B cell (primary cell): ENCODE data around the gene FOLR3. TPM values are rescaled to one million over a fixed set of nuclear protein-coding genes. Genes with fewer than 3 reads are reported as not detected.

ENCODE experiments used
- ATAC-seq: fragments of 200-7000 bp; cut with Tn5 transposase; one replicate; pipeline ENCODE4 v1.10.0; 2021; ENCODE audit warnings: low read depth, mild to moderate bottlenecking, moderate number of reproducible peaks, moderate library complexity
- CTCF ChIA-PET: fragments of 350-600 bp; sonication (Branson Sonifier 250); formaldehyde crosslinking; loops from one replicate; lab custom pipeline; 2021; ENCODE audit warnings: antibody characterized with exemption, inconsistent platforms; lab: Charles Lee
- POLR2A ChIA-PET: fragments of 350-600 bp; sonication (Branson Sonifier 250); formaldehyde crosslinking; loops from one replicate; lab custom pipeline; 2021; ENCODE audit warnings: antibody characterized with exemption; lab: Charles Lee
- DNase-seq: peaks from one replicate; pipeline ENCODE4 v3.0.0; 2013
- H2AFZ ChIP-seq: 2 replicates; pipeline ENCODE4 v1.6.1; 2012; ENCODE audit warnings: mild to moderate bottlenecking, low read depth, low read length; ENCODE audit not compliant: insufficient read depth, poor library complexity, severe bottlenecking
- H3K27ac ChIP-seq, 2 donors: 1 replicate in 1 of 2; 2 replicates in 1 of 2; pipeline ENCODE4 v1.5.1; 2012 to 2013; ENCODE audit warnings: low read length in 2 of 2, mild to moderate bottlenecking in 2 of 2, moderate library complexity in 1 of 2
- H3K27me3 ChIP-seq, 4 experiments: fragments of 200-600 bp in 1 of 4; sonication (generic) in 1 of 4; replicated peaks in 1 of 4; 1 replicate in 2 of 4; 2 replicates in 2 of 4; pipeline versions ENCODE4 v1.6.1 to v1.7.0; 2013 to 2016; ENCODE audit warnings: low read length in 3 of 4, mild to moderate bottlenecking in 2 of 4, mixed read lengths in 1 of 4, moderate library complexity in 1 of 4; ENCODE audit not compliant: insufficient read depth in 4 of 4, control insufficient read depth in 3 of 4; ENCODE audit errors: control extremely low read depth in 1 of 4
- H3K36me3 ChIP-seq, 2 experiments: replicated peaks in 1 of 2; 1 replicate in 1 of 2; 2 replicates in 1 of 2; pipeline versions ENCODE4 v1.6.1 to v1.7.1; 2013; ENCODE audit warnings: low read length in 1 of 2; ENCODE audit not compliant: insufficient read depth in 2 of 2, control insufficient read depth in 1 of 2; ENCODE audit errors: control extremely low read depth in 1 of 2, extremely low read depth in 1 of 2
- H3K4me1 ChIP-seq, 2 donors: fragments of 200-600 bp in 1 of 2; sonication (generic) in 1 of 2; 1 replicate in 1 of 2; 2 replicates in 1 of 2; pipeline versions ENCODE4 v1.5.1 to v1.6.1; 2013 to 2017; ENCODE audit warnings: low read length in 2 of 2; ENCODE audit not compliant: control insufficient read depth in 2 of 2, insufficient read depth in 2 of 2
- H3K4me2 ChIP-seq: replicated peaks from 2 replicates; pipeline ENCODE3; 2012; ENCODE audit warnings: mild to moderate bottlenecking, low read depth, low read length; ENCODE audit not compliant: poor library complexity, severe bottlenecking
- H3K4me3 ChIP-seq, 5 experiments: fragments of 200-600 bp in 1 of 5; sonication (generic) in 1 of 5; 1 replicate in 3 of 5; 2 replicates in 2 of 5; pipeline versions ENCODE4 v1.5.1 to v1.7.0; 2011 to 2016; ENCODE audit warnings: low read length in 4 of 5, mild to moderate bottlenecking in 4 of 5, low read depth in 2 of 5, control low read depth in 1 of 5, moderate library complexity in 1 of 5; ENCODE audit not compliant: insufficient read depth in 1 of 5; ENCODE audit errors: control extremely low read depth in 1 of 5, extremely low read depth in 1 of 5
- H3K79me2 ChIP-seq: fragments of 200-600 bp; sonication (generic); one replicate; pipeline ENCODE4 v1.6.0; 2016; ENCODE audit warnings: low read length; ENCODE audit not compliant: control insufficient read depth, insufficient read depth
- H3K9ac ChIP-seq: fragments of 200-600 bp; sonication (generic); 2 replicates; pipeline ENCODE4 v1.6.1; 2017; ENCODE audit warnings: mild to moderate bottlenecking, low read length, moderate library complexity
- H3K9me3 ChIP-seq, 3 donors: one replicate each; pipeline versions ENCODE4 v1.6.1 to v1.7.1; 2013; ENCODE audit warnings: low read length in 2 of 3; ENCODE audit not compliant: control insufficient read depth in 2 of 3, insufficient read depth in 1 of 3; ENCODE audit errors: control extremely low read depth in 1 of 3
- H4K20me1 ChIP-seq: 2 replicates; pipeline ENCODE4 v1.6.0; 2012; ENCODE audit warnings: mild to moderate bottlenecking, low read length; ENCODE audit not compliant: insufficient read depth, control insufficient read depth, poor library complexity, severe bottlenecking
- H3K27ac Mint-ChIP-seq: one replicate; pipeline ENCODE4 v1.8.0; 2021; ENCODE audit warnings: mixed read lengths
- H3K27me3 Mint-ChIP-seq: one replicate; pipeline ENCODE4 v1.8.0; 2021; ENCODE audit warnings: mixed read lengths
- H3K4me1 Mint-ChIP-seq: one replicate; pipeline ENCODE4 v1.8.0; 2021; ENCODE audit warnings: mixed read lengths
- H3K4me3 Mint-ChIP-seq: one replicate; pipeline ENCODE4 v1.8.0; 2021; ENCODE audit warnings: mixed read lengths
- H3K9me3 Mint-ChIP-seq: one replicate; pipeline ENCODE4 v1.8.0; 2022; ENCODE audit warnings: mixed read lengths; ENCODE audit not compliant: insufficient read depth
- EZH2 ChIP-seq: IDR thresholded peaks from 2 replicates; pipeline ENCODE4 v1.6.1; 2012; ENCODE audit warnings: borderline replicate concordance, low read depth, mild to moderate bottlenecking, moderate library complexity, low read length; ENCODE audit not compliant: insufficient read depth, poor library complexity, severe bottlenecking
- WGBS: methylation state at CpG from one replicate; pipeline ENCODE4 v1.1.5; 2013; ENCODE audit warnings: missing lambda C conversion rate; ENCODE audit not compliant: insufficient coverage; 5-methylcytosine and 5-hydroxymethylcytosine counted together
- intact Hi-C: fragments of 100-400 bp; cut with micrococcal nuclease; formaldehyde crosslinking; loops from one replicate; pipeline ENCODE4 v1.10.0; 2022
- polyA plus RNA-seq: library from polyadenylated mRNA; depleted of rRNA; stranded (reverse); fragments of >200 nt; gene quantifications from 2 replicates; pipeline ENCODE4 v1.2.3, GENCODE V29; 2012
- total RNA-seq, 2 donors: library from RNA; stranded (reverse); fragments of 120-200 nt in 1 of 2; gene quantifications; 1 replicate in 1 of 2; 2 replicates in 1 of 2; pipeline versions ENCODE4 v1.2.3 to v1.2.4, GENCODE V29; 2013 to 2022
- TF ChIP-seq, protein P1 (sequence below): fragments of 200-600 bp; IDR thresholded peaks from one replicate; pipeline ENCODE4 v1.8.0; 2022; ENCODE audit warnings: antibody characterized with exemption, mild to moderate bottlenecking

The FOLR3 gene
- total and polyA plus RNA-seq, 2 donors (not counting 1 experiment from before 2014, with no cell fraction given) = 0.10 TPM; not detected in 1

DNA sequence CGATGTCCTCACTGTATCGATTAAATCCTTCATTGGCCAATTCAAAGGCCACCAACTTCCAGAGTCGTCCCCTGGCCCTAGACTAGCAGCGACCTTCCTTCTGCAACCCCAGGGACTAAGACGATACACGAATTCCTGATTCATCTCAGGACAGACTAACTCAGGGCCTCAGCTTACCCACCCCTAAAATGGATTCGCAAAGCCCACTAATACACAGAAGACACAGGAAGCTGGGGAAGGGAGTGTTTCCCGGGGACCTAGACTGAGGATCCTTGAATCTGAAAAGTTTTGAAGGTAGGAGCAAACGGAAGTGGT lies 32.9 kb upstream of the FOLR3 start:
- H3K4me1 Mint-ChIP-seq = peaks cover 43% of the 10 kb centered on the region
- DNase-seq (no peak), ATAC-seq (no peak)
- no peaks in the 10 kb centered on the region for H3K27me3 ChIP-seq
- peak overlapping the region; percentile 85 for H3K9ac ChIP-seq
- CTCF ChIA-PET = interaction anchor here (1.0 to 4.7 kb wide), 5 partner anchors 12 to 328 kb away, joined by 3 to 37 read pairs (median 3); no protein-coding TSS in a partner anchor
- peaks cover 25% of the 10 kb centered on the region for H4K20me1 ChIP-seq
- no peaks in the 10 kb centered on the region for H3K27me3 Mint-ChIP-seq
- WGBS = 4% methylated on average over 8 of the region's 9 CpGs
- H2AFZ ChIP-seq = peak overlapping the region; percentile 86
- H3K27ac Mint-ChIP-seq = peak overlapping the region; percentile 99
- peaks cover 0 to 31% of the 10 kb centered on the region in 2 experiments for H3K36me3 ChIP-seq
- TF ChIP-seq EZH2 = no peak
- TF ChIP-seq, protein P1, sequence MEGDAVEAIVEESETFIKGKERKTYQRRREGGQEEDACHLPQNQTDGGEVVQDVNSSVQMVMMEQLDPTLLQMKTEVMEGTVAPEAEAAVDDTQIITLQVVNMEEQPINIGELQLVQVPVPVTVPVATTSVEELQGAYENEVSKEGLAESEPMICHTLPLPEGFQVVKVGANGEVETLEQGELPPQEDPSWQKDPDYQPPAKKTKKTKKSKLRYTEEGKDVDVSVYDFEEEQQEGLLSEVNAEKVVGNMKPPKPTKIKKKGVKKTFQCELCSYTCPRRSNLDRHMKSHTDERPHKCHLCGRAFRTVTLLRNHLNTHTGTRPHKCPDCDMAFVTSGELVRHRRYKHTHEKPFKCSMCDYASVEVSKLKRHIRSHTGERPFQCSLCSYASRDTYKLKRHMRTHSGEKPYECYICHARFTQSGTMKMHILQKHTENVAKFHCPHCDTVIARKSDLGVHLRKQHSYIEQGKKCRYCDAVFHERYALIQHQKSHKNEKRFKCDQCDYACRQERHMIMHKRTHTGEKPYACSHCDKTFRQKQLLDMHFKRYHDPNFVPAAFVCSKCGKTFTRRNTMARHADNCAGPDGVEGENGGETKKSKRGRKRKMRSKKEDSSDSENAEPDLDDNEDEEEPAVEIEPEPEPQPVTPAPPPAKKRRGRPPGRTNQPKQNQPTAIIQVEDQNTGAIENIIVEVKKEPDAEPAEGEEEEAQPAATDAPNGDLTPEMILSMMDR = no peak
- H3K4me3 Mint-ChIP-seq = peak overlapping the region; percentile 95
- H3K4me2 ChIP-seq = peak overlapping the region; percentile 94
- H3K4me1 ChIP-seq = peaks cover 29 to 37% of the 10 kb centered on the region in 2 donors
- peak overlapping the region; percentile 85 to 96 for H3K27ac ChIP-seq
- peaks cover 0 to 8% (median 0%) of the 10 kb centered on the region in 3 donors for H3K9me3 ChIP-seq
- H3K4me3 ChIP-seq = peak overlapping the region; percentile 76 to 98 (median 84)
- H3K9me3 Mint-ChIP-seq = no peaks in the 10 kb centered on the region
- POLR2A ChIA-PET = no interaction called here
- intact Hi-C loops = loop anchor here (2.0 to 5.0 kb wide), 2 partner anchors 40 to 316 kb away; no protein-coding TSS in a partner anchor
- peaks cover 73% of the 10 kb centered on the region for H3K79me2 ChIP-seq

GRCh38 chr11:72102946-72103753 lies 32.4 kb upstream of the FOLR3 start, which contains the start of gene LAMTOR1:
TSS of gene LAMTOR1 (minus strand) at chr11:72103297. CDS start at chr11:72103224, 73 bp downstream.
- peaks cover 0 to 30% of the 10 kb centered on the region in 2 experiments for H3K36me3 ChIP-seq
- H3K27ac ChIP-seq = peak within 1 kb of the TSS; percentile 94 to 96
- Mint-ChIP-seq H3K9me3 (no peaks in the 10 kb centered on the region), H3K27me3 (no peaks in the 10 kb centered on the region), H3K4me1 (peaks cover 41% of the 10 kb centered on the region), H3K27ac (peak within 1 kb of the TSS; percentile 99), H3K4me3 (peak within 1 kb of the TSS; percentile 95)
- TF ChIP-seq EZH2 = no peak
- TF ChIP-seq, protein P1 = peak; percentile 20
- peak within 1 kb of the TSS; percentile 94 for H3K4me2 ChIP-seq
- intact Hi-C loops = loop anchor here (1.0 to 5.0 kb wide), 7 partner anchors 9 to 316 kb away; partner anchors contain the start of genes ANAPC15, LRRC51, NUMA1 and XNDC1N
- DNase-seq = peak; percentile 98
- peak within 1 kb of the TSS; percentile 86 for H2AFZ ChIP-seq
- peak; percentile 95 for ATAC-seq
- H3K27me3 ChIP-seq = no peaks in the 10 kb centered on the region
- H3K4me3 ChIP-seq = peak within 1 kb of the TSS; percentile 76 to 98 (median 84)
- H3K9ac ChIP-seq = peak within 1 kb of the TSS; percentile 85
- H3K4me1 ChIP-seq = peaks cover 29 to 37% of the 10 kb centered on the region in 2 donors
- peaks cover 72% of the 10 kb centered on the region for H3K79me2 ChIP-seq
- POLR2A ChIA-PET = no interaction called here
- H3K9me3 ChIP-seq = peaks cover 0 to 8% (median 0%) of the 10 kb centered on the region in 3 donors
- H4K20me1 ChIP-seq = peaks cover 19% of the 10 kb centered on the region
- 6% methylated on average over 62 of the region's 64 CpGs for WGBS
- CTCF ChIA-PET = interaction anchor here (1.2 to 4.7 kb wide), 4 partner anchors 12 to 41 kb away, joined by 3 to 37 read pairs (median 6); no protein-coding TSS in a partner anchor
